ENCODE measurements around the gene SLC9A9.
A peak's percentile ranks its signal among the peaks of the same experiment; 100 is the strongest.

Gene SLC9A9

DNA sequence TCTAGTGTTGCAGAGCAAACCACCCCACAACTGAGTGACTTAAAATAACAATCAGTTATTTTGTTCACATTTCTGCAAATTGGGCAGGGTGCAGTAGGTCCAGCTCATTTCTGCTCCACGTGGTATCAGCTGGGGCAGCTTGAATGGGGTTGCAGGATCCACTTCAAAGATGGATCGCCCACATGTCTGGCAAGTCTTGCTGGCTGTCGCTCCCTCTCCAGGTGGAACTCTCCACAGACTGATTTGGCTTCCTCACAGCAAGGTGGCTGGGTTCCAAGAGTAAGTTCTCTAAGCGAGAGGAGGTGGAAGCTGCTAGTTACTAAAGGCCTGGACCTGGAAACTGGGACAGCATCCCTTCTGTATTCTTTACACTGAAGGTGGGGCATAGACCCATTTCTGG, 213.3 kb downstream of the SLC9A9 start:
- no peak for DNase-seq

DNA sequence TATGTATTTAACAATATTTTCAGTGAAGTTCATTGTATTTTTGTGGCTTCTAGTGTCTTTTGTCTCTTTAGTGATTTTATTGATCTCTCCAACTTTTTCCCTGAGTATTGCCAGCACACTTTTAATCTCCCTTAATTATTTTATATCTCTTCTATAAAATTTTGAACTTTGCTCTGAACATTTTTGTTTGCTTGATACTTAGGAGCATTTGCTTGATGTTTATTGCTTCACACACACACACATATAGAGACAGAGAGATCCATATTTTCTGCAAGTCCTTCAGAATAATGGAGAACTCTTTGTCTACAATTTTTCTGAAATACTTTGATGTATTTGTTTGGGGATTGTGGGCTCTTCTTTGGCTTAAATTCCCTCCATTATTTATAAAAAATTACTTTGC, 213.8 kb downstream of the SLC9A9 start:
- no peak for DNase-seq

DNA sequence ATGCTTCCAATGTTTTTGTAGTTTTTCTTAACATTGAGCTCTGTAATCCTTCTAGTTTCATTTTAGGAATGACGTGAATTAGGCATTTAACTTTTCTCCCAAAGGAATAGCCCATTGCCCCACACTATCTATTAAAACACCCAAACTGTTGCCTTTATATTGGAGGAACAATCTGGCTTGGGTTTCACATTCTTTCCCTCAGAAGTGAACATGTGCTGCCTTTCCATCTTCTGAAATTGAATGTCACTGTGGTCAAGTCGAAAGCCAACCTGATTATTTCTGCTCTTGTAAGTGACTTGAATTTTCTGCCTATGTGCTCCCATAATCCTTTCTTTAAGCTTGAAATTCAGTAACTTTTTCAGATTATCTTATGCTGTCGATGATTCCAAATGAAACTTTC, 214.5 kb downstream of the SLC9A9 start:
- no peak for DNase-seq

DNA sequence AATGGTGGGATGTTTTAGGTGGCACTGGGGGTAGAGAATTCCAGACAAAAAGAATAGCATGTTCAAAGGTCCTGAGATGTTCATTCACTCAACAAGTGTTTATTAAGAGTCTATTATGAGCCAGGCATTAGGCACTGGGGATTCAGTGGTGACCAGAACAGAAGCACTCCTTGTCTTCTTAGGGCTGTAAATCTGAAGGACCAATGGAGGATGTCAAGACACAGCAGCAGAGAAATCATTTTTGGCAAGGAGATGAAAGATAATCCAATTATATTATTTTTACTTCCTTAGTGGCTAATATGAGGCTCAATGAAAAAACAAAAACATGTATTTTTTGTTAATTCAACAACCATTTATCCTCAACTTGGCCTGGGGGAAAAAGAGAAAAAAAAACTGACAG, 218.5 kb downstream of the SLC9A9 start:
- DNase-seq, result no peak

DNA sequence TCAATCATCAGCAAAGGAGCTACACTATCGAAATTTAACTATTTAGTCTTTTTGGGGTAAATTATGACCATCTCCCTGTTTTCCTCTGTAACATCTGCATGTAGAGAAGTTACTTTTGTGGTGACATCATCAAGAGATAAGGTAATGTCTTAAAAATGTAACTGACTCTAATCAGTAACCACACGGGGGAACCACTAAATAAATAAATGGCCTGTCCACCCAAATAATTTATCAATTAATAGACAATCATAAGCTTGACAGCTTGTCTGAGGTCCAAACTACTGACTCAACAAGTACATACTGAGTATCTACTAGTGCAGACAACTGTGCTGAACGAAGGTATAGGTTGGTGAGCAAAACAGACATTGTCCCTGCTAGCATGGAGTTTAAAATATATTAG, 219.3 kb downstream of the SLC9A9 start:
- DNase-seq, result no peak

DNA sequence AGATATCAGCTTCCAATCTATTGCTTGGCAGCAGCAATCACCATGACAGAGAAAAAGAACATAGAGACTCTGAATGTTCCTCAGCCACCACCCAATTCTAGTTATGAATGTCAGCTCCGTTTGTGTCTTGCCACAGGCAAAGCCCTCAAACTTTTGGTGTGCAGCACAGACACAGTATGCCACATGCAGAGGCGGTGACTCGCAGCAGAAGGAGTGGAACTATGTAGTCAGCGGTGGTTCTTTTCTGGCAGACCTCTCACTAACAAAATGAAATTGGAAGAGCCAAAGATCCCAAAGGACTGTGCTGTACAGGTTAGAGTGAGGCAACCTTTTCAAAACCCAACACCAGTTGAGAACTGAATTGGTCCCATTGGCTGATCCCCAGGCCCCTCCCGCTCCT, 220.9 kb downstream of the SLC9A9 start:
- DNase-seq, result peak; percentile 38

DNA sequence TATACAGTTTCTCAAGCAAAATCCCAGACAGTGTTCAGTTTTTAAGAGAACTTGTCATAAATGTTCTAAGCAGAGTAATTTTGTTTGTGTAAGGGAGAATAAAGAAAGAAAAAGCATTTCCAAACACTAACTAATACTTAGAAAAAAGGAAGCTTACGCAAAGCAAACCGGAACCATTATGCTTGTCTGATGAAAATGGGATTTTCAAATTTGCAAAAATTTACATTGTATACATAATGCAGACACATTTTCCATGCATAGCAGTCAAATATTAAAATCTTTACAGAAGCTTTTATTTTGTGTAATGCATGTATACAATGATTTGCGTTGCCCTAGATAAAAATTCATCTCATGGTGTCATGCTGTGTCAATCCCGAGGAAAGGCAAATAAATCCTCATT, 229.0 kb downstream of the SLC9A9 start:
- no peak for DNase-seq

DNA sequence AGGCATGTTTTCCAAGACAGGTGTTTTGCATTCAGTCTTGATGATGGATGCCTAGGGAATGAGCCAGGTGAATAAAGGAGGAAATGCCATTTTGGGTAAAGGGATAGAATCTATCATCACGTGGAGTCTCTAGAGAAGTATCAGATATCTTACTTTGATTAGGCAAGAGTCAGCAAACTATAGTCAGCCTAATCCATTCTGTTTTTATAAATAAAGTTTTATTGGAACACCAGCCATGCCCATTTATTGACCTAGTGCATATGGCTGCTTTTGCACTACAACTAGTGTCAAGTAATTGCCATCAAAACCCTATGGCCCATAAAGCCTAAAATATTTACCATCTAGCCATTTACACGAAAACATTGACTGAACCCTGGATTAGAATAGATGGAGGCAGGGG, 231.2 kb downstream of the SLC9A9 start:
- DNase-seq, result no peak

DNA sequence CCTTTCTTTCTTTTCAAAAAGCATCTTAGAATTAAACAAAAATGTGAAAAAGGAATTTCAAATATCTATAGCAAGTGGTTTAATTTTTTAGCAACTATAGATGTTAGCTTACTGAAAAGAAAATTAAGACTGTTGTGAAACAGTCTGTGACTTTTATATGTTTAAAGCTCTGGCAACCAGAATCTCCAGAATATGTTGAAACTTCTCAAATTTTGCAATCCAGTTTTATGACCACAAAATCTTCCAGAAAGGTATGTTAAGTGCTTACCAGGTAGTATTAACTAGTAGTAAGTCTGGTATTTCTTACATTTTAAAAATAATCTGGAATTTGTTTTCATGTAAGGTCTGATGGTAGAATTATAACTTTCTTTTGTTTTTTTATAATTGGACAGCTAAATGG, 235.0 kb downstream of the SLC9A9 start:
- DNase-seq, result no peak

DNA sequence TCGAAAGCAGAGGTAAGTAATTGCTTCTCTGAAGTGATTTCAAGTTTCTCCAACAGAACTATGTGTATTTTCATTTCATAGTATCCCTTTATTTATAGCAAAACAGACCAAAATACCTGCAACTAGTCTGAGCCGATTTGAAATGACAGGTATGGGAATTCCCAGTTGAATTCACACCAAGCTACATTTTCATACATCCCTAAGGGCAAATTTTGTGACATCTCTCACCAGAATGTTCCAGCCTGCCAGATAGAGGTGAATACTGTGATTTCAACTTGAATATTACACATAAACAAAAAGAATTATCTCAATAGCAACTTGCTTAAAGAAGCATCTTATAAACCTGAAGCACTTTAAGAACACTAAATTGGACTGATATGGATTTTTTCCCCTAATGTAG, 235.7 kb downstream of the SLC9A9 start:
- no peak for DNase-seq

DNA sequence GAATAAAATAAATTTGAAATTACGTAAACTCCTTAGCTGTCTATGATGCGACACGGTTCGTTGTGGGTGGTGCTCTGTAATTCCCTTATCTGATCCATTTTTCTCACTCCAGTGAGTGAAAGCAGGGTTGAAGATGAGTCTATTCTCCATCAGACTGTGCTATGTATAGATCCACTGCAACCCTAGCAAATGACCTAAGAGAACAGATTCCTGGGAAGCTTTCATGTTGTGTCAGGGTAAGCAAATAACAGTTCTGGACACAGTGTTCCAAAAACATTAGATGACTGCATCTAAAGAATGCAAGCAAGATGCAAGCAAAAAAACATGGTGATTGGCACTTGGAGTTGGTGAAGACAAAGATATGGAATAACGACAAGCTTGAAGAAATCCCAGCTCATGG, 239.3 kb downstream of the SLC9A9 start:
- no peak for DNase-seq

DNA sequence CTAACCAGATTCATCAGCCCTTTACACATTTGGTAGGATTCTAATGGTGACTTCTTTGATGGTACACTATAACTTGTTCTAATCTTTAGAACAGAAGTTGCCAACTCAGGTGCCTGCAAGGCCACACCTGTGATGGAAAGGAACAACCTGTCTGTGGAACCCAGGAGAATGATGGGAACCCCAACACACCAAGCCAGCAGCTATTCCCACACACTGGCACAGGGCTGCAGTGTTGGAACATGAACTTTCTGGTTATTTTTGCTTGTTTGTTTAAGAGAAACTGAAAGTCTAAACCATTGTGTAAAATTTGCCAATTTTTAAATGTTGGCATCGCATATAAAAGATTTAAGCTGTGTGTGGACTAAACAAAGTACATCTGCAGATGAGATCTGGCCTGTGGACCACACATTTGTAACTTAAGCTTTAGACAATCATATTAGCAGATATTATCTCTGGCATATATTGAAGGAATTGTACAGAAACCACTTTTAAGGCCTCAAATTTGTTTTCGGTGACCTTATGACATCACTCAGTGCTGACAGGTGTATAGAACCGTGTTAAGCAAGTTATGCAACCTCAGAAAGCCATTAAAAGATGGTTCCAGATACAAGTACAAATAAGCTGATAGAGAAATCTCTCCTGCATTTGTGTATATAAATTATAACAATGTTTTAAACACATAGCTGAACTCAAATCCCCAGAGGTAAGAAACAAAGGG, 242.9 kb downstream of the SLC9A9 start:
- DNase-seq, result no peak

DNA sequence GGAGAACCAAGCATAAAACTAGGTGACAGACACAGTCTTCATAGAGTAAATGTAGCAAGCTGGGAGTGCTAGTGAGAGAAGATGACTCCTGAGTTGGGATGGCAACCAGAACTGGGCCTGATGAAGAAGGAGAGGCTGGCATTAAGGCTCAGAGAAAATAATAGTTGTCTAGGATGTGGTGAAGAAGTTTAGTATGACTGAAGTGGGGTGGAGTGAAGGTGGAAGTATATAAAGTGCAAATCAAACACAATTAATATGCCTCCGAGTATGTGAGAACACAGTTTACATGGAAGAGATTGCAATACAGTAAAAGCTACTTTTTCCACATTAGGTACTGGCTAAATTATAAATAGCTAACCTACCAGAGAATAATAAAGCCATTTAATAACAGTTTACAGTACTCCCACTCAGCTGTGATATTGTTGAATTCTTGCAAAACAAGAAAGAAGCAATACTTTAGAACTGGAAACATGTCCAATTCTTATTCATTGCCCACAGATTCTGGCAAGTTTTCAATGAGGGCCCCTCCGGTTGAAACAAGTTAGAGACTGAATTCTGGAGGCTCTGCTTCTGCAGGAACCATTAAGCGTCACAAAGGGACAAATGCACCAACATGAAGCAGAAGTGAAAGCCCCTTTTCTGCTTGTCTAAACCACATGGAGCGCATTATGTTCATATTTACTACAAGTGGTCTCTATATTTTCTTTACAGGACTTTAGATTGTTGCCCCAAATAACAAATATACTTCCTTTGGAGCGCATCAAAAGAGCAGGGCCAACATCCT, 243.7 kb downstream of the SLC9A9 start:
- no peak for DNase-seq

DNA sequence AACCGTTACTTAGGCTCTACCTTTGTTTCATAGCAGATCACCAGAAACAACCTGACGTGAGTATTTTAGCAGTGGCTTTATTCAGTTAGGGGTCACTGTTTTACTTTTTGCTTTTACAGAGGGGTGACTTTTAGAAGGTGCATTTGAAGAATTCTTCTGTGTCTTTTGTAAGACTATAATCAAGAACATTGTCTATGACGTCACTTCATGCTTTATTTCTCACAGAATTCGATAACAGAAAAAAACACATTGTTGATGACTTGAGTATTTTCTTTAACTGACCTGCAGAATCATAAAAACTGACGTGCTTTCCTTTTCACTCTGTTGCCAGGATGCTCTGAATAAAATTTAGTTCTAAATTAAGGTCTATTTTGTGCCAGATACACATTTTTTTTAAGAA, 244.5 kb downstream of the SLC9A9 start:
- DNase-seq, result no peak

DNA sequence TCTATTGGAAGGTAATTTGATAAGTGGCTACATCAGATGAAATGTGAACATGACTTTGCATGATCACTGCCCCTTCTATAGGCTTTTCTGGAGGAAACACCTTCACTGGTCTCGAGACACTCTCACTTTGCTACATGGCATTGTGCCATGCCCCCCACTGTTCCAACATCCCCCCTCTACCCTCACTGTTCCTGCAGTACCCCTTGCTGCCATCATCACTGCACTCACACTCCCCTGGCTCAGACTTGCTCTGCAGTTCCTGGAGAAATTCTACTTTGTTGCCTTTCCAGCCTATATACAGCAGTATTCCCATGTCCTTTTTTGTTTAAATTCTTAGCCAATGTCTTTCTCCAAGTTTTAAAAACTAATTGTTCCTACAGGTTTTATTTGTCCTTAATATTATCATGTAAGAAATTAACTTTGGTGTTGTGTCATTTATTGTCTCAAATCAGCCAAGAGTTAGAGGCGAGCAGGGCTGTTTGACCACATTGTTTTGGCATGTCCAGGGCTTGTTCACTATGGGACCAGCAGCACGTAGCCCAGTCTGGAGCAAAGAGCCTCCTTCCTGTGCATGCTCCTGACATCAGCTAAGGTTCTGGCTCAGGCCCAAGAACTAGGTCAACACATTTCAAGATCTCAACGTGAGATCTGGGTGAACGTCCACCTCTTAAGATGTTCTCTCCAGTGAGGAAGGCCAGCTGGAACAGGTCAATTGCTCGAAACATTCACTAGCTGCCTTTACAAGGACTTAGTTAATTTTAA, 246.4 kb downstream of the SLC9A9 start:
- no peak for DNase-seq

DNA sequence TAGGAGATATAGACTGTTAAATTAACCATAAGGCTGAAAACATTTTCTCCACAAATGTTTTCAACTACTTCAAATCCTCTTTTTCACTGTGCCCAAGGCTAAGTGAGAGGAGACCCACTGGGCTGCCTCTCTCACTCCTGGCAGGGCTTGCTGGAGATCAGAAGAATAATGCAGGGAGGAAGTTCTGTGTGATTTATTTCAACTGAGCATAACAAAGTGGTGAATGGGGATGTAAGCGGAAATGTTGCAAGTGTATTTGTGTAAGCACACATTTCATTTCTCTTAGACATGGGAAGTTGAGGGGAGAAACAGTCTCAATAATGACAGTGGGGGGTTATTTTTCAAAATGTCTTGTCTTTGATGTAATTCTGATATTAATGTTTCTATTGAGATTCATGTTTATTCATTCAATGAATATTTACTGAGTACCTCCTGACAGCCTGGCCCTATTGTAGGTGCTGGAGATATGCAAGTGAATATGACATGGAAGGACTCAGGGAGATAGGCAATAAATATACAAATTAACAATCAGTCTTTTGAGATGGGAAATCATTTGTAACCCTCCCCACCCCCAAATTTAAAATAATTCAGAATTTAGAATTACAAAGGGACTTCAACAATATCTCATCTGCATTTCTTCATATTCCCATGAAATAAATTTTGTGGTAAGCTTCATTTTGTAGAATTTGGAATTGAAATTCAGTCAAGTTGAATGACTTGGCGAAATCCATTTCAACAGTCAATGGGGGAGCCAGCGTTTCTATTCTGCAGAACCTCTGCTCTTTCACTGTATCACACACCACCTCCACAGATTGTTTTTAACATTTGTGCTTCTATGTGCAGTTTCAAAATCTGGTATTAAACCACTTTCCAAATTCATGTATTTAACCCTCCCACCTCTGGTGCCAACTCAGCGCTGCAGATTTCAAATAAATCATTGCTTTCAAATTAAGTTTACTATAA, 247.2 kb downstream of the SLC9A9 start:
- DNase-seq, result no peak

DNA sequence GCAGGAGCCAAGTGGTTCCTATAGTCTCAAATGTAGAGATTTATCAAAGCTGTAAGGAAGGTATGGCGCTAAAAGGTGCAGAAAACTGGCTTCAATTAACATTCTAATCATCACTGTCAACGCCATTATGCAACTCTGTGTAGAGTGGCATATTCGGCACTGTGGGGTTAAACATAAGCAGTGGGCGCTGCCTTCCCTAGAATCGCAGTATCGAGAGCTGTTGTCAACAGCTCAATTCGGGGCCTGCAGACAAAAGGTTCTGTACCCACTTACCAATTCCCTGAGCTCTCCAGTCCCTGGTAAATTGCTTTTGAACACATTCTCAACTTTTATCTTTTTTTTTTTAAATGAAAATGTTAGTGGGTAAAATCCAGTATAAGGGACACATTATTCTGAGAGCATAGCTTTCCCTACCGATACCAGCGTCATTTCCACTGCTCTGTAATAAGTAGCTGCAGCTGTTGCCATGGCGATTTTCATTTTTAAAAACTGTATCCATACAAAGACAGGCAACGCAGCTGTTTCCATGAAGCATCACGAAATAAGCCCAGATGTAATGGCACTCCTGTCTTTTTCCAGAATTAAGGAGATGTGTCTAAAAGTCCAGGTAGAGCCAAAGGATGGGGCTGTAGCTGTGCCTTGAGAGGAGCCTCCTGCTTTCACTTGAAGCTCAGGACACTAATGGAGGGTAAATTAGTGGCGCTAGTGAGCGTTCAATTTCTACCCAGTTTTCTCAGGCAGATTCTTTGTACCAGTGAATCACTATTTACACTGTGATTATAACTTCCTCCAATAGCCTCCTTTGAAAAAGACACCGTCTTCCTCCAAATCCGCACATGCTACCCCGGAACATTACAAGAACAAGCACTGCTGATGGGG, 250.3 kb downstream of the SLC9A9 start:
- DNase-seq, result no peak

DNA sequence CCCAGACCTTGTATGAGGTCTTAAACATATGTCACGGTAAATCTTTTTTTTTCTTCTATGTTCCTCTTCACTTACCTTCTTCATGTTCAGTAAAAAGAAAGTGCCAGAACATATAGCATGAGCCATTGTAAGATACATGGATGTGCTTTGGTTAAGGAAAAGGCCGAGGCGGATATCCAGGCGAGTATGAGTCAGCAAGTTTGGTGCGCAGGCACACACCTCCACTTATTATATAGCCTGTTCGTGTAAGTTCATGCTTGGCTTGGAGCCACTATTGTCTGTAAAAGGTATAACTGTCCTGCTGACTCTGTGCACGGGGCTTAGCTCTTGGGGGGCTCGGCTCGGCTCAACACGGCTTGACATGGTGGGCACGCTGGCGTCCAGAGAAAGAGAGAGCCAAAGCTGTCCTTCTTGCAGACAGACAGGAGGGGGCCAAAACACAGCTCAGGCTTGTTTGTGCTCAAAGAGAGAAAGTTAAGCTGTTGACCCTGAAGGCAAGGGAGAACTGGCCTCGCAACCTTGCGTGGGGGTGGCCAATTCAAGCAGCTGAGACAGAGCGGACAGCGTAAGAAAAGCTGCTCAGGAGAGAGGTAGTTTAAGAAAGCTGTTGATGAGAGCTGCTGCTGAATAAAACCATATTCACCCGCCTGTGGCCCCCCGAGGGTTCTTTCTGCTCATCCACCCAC, 251.2 kb downstream of the SLC9A9 start:
- DNase-seq, result no peak

DNA sequence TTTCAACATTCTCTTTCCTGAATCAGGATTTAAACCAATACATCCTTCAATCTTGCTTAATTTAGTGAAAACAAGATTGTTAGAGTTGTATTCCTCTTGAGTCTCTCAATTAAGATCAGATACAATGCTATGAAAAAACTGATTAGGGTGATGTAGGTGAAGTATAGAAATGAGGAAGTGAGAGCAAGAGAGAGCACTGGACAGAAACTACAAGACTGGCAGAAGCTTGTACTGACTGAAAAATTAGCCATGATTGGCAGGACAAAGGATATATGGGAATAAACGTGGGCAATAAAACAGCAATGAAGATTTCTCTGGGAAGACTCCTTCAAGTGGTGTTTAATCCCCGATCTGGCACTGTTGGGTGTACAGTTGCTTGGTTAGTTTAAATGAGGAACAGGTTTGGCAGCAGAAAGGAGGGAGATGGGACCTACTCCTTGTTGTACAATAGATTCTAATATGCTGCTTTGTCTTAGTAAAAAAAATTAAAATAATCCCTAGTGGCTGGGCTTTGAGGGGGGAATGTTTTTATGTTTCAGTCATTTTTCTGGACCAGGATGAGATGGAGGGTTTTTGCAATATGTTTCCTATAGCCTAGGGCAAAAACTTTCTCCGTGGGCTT, 252.7 kb downstream of the SLC9A9 start:
- no peak for DNase-seq

DNA sequence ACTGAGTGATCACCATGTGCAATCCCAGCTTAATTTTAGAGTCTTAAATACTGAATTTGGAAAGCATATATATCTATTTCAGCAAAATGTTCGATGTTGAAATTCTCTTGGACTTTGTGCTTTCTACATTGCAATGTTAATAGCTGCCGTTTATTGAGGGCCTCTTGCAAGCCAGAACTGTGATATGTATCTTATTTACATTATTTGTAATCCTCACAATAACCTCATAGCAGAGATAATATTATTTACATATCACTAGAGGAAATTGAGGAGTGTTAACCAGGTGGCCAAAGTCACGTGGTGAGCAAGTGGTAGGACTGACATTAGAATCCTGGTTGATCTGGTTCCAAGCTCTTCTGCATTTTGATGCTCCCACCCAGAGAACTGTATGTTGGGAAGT, 254.1 kb downstream of the SLC9A9 start:
- DNase-seq, result no peak

DNA sequence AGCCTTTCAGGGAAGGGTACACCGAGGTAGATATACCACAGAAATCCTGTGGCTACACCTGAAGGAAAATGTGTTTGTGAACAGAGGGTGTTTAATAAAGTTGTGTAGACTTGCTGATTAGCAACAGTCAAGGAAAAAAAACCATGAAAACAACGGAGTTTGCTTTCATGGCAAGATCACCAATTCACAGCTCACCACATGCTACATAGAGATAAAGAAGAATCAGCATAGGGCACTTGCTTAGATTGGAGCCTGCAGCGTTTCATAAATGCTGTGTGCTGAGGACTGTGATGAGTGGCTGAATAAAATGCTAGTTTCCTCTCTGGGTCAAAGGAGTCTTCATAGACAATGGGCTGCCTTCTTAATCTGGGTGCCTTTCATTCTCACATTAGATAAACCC, 257.6 kb downstream of the SLC9A9 start:
- DNase-seq, result no peak
